ENCODE data around the gene BTBD9.

DNA sequence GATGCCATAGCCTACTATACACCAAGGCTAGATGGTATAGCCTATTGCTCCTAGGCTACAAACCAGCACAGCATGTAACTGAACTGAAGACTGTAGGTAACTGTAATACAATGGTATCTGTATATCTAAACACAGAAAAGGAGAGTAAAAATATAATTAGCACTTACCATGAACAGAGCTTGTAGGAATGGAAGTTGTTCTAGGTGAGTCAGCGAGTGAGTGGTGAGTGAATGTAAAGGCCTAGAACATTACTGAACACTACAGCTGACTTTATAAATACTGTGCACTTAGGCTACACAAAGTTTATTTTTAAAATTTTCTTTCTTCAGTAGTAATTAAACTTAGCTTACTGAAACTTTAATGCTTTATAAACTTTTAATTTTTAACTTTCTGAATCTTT, 129.5 kb downstream of the BTBD9 start:
- TF ChIP-seq, protein P1, sequence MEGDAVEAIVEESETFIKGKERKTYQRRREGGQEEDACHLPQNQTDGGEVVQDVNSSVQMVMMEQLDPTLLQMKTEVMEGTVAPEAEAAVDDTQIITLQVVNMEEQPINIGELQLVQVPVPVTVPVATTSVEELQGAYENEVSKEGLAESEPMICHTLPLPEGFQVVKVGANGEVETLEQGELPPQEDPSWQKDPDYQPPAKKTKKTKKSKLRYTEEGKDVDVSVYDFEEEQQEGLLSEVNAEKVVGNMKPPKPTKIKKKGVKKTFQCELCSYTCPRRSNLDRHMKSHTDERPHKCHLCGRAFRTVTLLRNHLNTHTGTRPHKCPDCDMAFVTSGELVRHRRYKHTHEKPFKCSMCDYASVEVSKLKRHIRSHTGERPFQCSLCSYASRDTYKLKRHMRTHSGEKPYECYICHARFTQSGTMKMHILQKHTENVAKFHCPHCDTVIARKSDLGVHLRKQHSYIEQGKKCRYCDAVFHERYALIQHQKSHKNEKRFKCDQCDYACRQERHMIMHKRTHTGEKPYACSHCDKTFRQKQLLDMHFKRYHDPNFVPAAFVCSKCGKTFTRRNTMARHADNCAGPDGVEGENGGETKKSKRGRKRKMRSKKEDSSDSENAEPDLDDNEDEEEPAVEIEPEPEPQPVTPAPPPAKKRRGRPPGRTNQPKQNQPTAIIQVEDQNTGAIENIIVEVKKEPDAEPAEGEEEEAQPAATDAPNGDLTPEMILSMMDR (IDR thresholded peaks at IDR 0.05) = no peak
- TF ChIP-seq POLR2A (IDR thresholded peaks at IDR 0.05) = no peak
